Endodermal cell (in vitro differentiated cells): ENCODE data around the gene TRRAP. TPM values are rescaled to one million over a fixed set of nuclear protein-coding genes. Genes with fewer than 3 reads are reported as not detected.

ENCODE experiments used
- DNase-seq: peaks from one replicate; pipeline ENCODE4 v3.0.0-alpha.2; 2017
- H3K27ac ChIP-seq: 2 replicates; pipeline ENCODE4 v1.5.1; 2013; ENCODE audit warnings: mild to moderate bottlenecking, low read depth, low read length, moderate library complexity
- H3K27me3 ChIP-seq: 2 replicates; pipeline ENCODE4 v1.6.1; 2013; ENCODE audit warnings: mild to moderate bottlenecking, low read length, moderate library complexity; ENCODE audit not compliant: insufficient read depth, control insufficient read depth, poor library complexity, severe bottlenecking
- H3K36me3 ChIP-seq: 2 replicates; pipeline ENCODE4 v1.7.0; 2013; ENCODE audit warnings: mild to moderate bottlenecking, low read length, moderate library complexity; ENCODE audit not compliant: control insufficient read depth, insufficient read depth
- H3K4me1 ChIP-seq: one replicate; pipeline ENCODE4 v1.7.0; 2013; ENCODE audit warnings: low read length; ENCODE audit not compliant: control insufficient read depth, insufficient read depth
- H3K4me3 ChIP-seq: 2 replicates; pipeline ENCODE4 v1.5.1; 2013; ENCODE audit warnings: mild to moderate bottlenecking, low read length, moderate library complexity
- H3K9ac ChIP-seq: 2 replicates; pipeline ENCODE4 v1.6.1; 2013; ENCODE audit warnings: mild to moderate bottlenecking, low read length, moderate library complexity; ENCODE audit not compliant: poor library complexity, severe bottlenecking; ENCODE audit errors: extremely low read depth
- H3K9me3 ChIP-seq: 2 replicates; pipeline ENCODE4 v1.6.1; 2013; ENCODE audit warnings: mild to moderate bottlenecking, low read length, moderate library complexity; ENCODE audit not compliant: control insufficient read depth
- H3K27ac Mint-ChIP-seq: 2 replicates; pipeline ENCODE4 v1.8.0; 2020; ENCODE audit warnings: mixed read lengths
- H3K27me3 Mint-ChIP-seq: 2 replicates; pipeline ENCODE4 v1.8.0; 2021; ENCODE audit warnings: mild to moderate bottlenecking, mixed read lengths; ENCODE audit not compliant: insufficient read depth
- H3K36me3 Mint-ChIP-seq: 2 replicates; pipeline ENCODE4 v1.8.0; 2020; ENCODE audit warnings: low read depth, mixed read lengths
- H3K4me1 Mint-ChIP-seq: 2 replicates; pipeline ENCODE4 v1.8.0; 2020; ENCODE audit warnings: mixed read lengths
- H3K4me3 Mint-ChIP-seq: 2 replicates; pipeline ENCODE4 v1.8.0; 2020; ENCODE audit warnings: mild to moderate bottlenecking, moderate library complexity, mixed read lengths
- H3K9me3 Mint-ChIP-seq: 2 replicates; pipeline ENCODE4 v1.8.0; 2020; ENCODE audit warnings: mild to moderate bottlenecking, mixed read lengths
- CTCF ChIP-seq: fragments of 200-600 bp; sonication (generic); conservative IDR thresholded peaks from 2 replicates; pipeline ENCODE4 v1.5.0; 2021; ENCODE audit warnings: antibody characterized with exemption, mild to moderate bottlenecking
- WGBS, 2 experiments: methylation state at CpG; one replicate each; pipeline versions ENCODE4 v1.1.5 to v1.1.7; 2013; ENCODE audit warnings: missing lambda C conversion rate in 2 of 2, mixed read lengths in 1 of 2; ENCODE audit not compliant: insufficient coverage in 1 of 2, insufficient read length in 1 of 2; 5-methylcytosine and 5-hydroxymethylcytosine counted together
- total RNA-seq, 2 donors: library from RNA; stranded (reverse); fragmentation: NEBNext Ultra II Directional in 1 of 2; extraction: Animal tissue kit (Norgen Biotek cat#: 25700) in 1 of 2; gene quantifications; 2 replicates in 1 of 2; 3 replicates in 1 of 2; pipeline ENCODE4 v1.2.1, GENCODE V29; 2021

The TRRAP gene
- total RNA-seq, 2 donors from 2014 or later: 64.3 to 68.8 TPM

GRCh38 chr7:98910427-98910826, 32.1 kb downstream of the TRRAP start:
- WGBS, 2 experiments: 89 to 94% methylated on average over 3 of the region's 3 CpGs
- peaks cover 2% of the 10 kb centered on the region for H3K9me3 Mint-ChIP-seq
- peaks cover 92% of the 10 kb centered on the region for H3K36me3 ChIP-seq

GRCh38 chr7:98911916-98912315, 33.6 kb downstream of the TRRAP start:
- Mint-ChIP-seq H3K27ac (no peak overlapping the region), H3K36me3 (peaks cover 87% of the 10 kb centered on the region), H3K4me1 (no peaks in the 10 kb centered on the region), H3K27me3 (no peaks in the 10 kb centered on the region), H3K9me3 (peaks cover 2% of the 10 kb centered on the region), H3K4me3 (no peak overlapping the region)
- Histone ChIP-seq H3K9me3 (no peaks in the 10 kb centered on the region), H3K4me3 (no peak overlapping the region), H3K27me3 (no peaks in the 10 kb centered on the region), H3K36me3 (peaks cover 94% of the 10 kb centered on the region), H3K27ac (no peak overlapping the region), H3K9ac (no peak overlapping the region), H3K4me1 (no peaks in the 10 kb centered on the region)
- DNase-seq: no peak
- TF ChIP-seq CTCF: no peak
- 94 to 96% methylated on average over 3 to 5 of the region's 5 CpGs for whole genome bisulfite sequencing, 2 experiments

More at GRCh38 chr7:98910427-98910826, 32.1 kb downstream of the TRRAP start:
- no peak overlapping the region for H3K4me3 ChIP-seq
- no peaks in the 10 kb centered on the region for H3K4me1 ChIP-seq
- Mint-ChIP-seq H3K27me3 (no peaks in the 10 kb centered on the region), H3K4me3 (no peak overlapping the region), H3K36me3 (peaks cover 87% of the 10 kb centered on the region), H3K27ac (no peak overlapping the region), H3K4me1 (no peaks in the 10 kb centered on the region)
- H3K27ac ChIP-seq: no peak overlapping the region
- H3K27me3 ChIP-seq: no peaks in the 10 kb centered on the region
- H3K9ac ChIP-seq: no peak overlapping the region
- H3K9me3 ChIP-seq: no peaks in the 10 kb centered on the region
- no peak for TF ChIP-seq CTCF
- no peak for DNase-seq

- peaks cover 94% of the 10 kb centered on the region for H3K36me3 ChIP-seq
- peaks cover 84% of the 10 kb centered on the region for H3K36me3 Mint-ChIP-seq
These were observed 34.7 kb downstream of the TRRAP start for GRCh38 chr7:98913026-98913425.

More at GRCh38 chr7:98913026-98913425, 34.7 kb downstream of the TRRAP start:
- Mint-ChIP-seq H3K4me1 (no peaks in the 10 kb centered on the region), H3K4me3 (no peak overlapping the region), H3K27me3 (no peaks in the 10 kb centered on the region), H3K9me3 (no peaks in the 10 kb centered on the region), H3K27ac (no peak overlapping the region)
- no peak for TF ChIP-seq CTCF
- Histone ChIP-seq H3K9ac (no peak overlapping the region), H3K4me1 (no peaks in the 10 kb centered on the region), H3K4me3 (no peak overlapping the region), H3K27ac (no peak overlapping the region), H3K27me3 (no peaks in the 10 kb centered on the region), H3K9me3 (no peaks in the 10 kb centered on the region)
- DNase-seq: no peak
- 95 to 96% methylated on average over 8 of the region's 8 CpGs for WGBS, 2 experiments
